HG03039 (cell line): ENCODE measurements around the gene SMG9.

Experiments
- ATAC-seq: cut with Tn5 transposase; IDR thresholded peaks from one replicate; pipeline ENCODE4 v1.9.1; 2021; ENCODE audit warnings: mild to moderate bottlenecking, moderate library complexity; ENCODE audit not compliant: unreplicated experiment

Gene SMG9

DNA sequence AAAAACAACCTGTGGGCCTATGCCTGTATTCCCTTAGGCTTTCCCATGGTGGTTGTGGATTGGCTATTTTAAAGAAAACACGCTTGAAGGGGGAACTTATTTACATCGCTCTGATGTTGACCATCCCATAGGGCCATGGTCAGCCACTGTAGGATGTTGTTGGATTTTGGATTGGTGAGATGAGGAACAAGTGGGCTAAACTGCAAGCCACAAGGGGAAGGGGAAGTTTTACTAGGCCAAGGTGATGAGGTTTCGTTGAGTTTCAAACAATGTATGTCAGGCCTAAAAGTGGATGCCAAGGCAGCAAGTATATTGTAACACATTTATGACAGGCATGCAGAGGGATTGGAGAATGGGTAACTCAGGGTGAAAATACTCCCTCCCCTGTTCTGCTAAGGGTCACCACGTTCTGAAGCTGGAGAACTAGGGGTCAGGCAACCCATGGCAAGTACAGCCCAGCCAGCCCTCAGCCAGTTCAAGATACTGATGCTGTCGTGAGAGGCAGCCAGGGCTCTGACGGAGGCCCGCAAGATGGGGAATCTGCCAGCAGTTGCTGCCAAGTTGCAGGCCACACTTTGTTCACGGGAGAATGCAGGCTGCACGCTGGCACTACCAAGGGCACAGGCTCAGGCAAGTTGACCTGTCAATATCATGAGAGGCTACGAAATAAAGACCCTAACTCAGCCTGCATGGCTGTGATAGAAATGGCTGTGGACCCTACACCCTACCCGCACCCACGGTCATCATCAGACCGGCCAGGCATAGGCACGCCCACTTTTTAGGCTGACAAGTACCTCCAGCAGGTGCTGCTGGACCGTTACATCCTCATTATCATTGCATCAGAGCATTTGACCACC is 27.8 kb downstream of the SMG9 start:
- ATAC-seq: no peak

DNA sequence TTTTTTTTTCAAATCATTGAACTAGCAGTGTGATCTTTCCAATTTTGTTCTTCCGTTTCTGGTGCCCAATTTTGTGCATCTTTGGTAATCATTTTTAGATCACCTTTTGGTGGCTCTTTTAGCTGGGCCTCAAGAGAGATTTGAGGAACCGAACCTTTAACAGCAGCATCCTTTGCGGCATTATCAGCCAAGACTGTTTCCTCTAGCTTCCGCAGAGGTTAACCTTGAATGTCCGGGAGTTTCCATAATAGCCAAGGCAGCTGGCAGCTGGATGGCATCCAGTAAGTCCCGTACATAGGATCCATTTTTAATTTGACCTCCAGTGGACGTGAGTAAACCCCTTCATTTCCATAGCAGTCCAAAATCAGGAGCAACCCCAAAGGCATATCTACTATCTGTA is 29.3 kb downstream of the SMG9 start:
- no peak for ATAC-seq

DNA sequence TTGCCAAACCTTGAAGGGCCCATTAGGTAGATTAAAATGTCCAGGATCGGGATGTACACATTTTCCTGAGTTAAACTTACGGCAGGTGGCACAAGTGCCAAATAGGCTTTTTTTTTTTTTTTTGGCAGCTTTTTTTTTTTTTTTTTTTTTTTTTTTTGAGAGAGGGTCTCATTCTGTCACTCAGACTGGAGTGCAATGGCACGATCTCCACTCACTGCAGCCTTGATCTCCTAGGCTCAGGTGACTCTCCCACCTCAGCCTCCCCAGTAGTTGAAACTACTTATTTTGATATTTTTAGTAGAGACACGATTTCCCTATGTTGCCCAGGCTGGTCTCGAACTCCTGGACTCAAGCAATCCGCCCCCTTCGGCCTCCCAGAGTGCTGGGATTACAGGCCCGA is 29.9 kb downstream of the SMG9 start:
- ATAC-seq: no peak

DNA sequence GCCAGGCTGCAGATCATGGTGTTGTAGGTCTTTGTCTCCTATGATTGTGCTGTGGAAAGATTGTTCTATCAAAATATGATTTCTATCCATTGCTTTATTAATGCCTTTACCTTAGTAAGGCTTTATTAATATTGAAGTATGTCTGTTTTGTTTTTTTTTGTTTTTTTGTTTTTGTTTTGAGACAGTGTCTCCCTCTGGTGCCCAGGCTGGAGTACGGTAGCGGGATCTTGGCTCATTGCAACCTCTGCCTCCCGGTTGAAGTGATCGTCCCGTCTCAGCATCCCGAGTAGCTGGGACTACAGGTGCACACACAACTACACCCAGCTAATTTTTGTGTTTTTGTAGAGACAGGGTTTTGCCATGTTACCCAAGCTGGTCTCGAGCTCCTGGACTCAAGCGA is 31.2 kb downstream of the SMG9 start:
- ATAC-seq: no peak

DNA sequence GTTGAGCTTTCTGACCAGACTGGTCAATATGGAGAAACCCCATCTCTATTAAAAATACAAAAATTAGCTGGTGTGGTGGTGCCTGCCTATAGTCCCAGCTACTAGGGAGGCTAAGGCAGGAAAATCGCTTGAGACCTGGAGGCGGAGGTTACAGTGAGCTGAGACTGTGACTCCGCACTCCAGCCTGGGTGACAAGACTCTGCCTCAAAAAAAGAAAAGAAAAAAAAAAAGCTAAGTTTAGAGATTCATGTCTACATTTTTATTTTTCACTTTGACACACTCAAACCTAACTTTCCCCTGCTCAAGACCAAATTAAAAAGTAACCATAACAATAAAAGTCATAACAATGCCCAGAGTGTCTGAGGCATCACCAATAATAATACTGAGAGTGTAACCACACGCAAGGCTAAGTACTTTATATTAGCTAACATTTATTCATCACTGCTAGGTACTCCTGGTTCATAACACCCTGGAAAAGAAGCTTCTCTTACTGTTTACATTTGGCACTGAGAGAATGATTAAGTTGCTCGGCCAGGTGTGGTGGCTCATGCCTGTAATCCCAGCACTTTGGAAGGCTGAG is 33.2 kb downstream of the SMG9 start:
- no peak for ATAC-seq

DNA sequence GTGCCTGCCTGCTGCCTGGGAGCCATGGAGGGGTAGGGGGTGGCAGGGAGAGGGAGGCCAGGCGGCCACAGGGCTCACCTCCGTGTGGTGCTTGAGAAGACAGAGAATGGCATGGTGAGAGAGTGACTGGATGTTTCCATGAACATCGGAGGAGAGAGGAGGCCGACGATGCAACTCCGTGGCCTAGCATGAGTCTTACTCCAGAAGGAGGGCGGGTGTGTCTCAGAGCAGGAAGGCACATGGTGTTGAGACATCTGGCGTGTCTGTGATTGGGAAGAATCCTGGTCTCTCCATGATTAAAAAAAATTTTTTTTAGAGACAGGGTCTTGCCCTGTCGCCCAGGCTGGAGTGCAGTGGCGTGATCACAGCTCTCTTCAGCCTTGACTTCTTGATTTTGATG is 33.8 kb downstream of the SMG9 start:
- ATAC-seq: no peak

DNA sequence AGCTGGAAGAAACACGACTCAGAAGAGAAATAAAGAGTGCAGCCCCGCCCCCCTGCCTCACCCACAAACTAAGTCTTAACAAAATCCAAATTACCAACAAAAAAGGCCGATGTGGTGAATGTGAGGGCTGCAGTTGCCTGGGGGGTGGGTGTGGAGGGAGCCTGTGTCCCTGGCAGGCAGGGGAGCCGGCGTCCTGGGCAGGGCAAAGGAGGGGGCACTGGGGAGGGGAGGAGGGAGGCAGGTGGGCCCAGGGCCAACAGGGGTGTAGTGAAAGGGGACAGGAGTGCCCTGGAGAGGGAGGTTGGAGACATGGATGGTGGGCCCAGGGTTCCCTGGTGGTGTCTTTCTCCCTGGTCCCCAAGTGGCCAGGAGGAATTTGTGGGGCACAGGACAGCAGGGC is 34.8 kb downstream of the SMG9 start:
- no peak for ATAC-seq

DNA sequence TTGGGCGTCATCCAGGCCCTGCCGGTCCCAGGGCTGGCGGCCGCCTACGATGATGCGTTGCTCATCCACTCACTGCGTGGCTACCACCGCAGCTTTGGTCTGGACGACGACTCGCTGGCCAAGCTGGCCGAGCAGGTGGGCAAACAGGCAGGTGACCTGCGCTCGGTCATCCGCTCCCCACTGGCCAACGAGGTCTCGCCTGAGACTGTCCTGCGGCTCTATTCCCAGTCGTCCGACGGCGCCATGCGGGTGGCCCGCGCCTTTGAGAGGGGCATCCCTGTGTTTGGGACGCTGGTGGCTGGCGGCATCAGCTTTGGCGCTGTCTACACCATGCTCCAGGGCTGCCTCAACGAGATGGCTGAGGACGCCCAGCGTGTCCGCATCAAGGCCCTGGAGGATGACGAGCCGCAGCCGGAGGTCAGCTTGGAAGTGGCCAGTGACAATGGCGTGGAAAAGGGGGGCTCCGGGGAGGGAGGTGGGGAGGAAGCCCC is 35.3 kb downstream of the SMG9 start:
- ATAC-seq: no peak

DNA sequence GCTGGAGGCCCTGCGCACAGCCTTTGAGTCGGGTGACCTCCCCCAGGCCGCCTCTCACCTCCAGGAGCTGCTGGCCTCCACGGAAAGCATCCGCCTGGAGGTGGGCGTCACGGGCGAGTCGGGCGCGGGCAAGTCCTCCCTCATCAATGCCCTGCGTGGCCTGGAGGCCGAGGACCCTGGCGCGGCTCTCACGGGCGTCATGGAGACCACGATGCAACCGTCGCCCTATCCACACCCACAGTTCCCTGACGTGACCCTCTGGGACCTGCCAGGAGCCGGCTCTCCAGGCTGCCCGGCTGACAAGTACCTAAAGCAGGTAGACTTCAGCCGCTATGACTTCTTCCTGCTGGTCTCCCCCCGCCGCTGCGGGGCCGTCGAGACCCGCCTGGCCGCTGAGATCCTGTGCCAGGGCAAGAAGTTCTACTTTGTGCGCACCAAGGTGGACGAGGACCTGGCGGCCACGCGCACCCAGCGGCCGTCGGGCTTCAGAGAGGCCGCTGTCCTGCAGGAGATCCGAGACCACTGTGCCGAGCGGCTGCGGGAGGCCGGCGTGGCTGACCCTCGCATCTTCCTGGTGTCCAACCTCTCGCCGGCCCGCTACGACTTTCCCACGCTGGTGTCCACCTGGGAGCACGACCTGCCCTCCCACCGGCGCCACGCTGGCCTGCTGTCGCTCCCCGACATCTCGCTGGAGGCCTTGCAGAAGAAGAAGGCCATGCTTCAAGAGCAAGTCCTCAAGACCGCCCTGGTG is 36.0 kb downstream of the SMG9 start:
- ATAC-seq: no peak

DNA sequence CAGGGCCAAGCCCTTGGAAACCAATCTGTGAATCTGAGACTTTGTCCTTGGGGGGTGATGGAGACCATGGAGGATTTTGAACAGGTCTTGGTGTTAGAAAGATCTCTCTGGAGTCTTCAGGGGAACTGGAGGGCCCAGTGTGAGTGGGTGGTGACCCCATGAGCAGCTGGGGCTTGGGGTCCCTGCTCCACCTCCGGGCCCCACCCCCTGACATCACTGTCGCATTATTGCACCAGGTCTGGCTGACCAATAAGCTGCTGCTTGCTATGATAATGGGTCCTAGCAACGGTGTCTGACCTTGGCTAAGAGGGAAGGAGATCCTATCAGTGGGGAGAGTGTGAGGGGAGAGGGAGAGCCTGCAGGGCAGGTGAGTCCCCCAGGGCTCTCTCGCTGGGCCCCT is 39.0 kb downstream of the SMG9 start, which contains the start of gene IRGC:
TSS of gene IRGC (plus strand) at position 301 of the 400 bp plus-strand sequence. CDS start 2,483 bp downstream, outside the sequence.
- no peak for ATAC-seq

DNA sequence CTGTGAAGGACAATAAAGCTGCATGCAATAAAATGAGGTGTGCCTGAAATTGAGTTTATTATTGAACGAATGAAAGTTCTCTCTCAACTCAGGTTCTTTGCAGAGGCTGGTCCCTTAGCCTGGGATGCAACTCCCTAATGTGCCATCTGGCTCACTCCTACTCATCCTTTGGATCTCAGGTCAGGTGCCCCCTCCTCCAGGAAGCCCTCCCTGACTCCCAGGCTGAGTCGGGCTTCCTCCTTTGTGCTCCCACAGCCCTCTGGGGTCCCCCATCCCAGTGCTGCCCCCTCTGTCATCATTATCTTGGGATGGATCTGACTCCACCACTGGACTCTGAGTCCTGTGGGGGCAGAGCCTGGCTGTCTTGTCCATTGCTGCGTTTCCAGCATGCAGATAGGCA is 41.6 kb downstream of the SMG9 start:
- no peak for ATAC-seq

DNA sequence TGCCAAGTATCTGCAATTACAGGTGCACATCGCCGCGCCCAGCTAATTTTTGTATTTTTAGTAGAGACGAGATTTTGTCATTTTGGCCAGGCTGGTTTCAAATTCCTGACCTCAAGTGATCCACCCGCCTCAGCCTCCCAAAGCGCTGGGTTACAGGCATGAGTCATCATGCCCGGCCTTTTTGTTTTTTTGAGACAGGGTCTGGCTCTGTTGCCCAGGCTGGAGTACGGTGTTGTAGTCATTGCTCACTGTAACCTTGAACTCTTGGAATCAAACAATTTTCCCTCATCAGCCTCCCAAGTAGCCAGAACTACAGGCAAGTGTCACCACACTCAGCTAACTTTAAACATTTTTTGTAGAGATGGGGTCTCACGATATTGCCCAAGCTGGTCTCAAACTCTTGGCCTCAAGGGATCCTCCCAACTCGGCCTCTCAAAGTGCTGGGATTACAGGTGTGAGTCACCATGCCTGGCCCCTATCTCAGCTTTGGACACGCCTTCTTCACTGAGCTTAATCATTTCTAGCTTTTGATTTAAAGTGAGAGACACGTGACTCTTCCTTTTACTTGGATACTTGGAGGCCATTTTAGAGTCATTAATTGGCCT is 42.9 kb downstream of the SMG9 start:
- no peak for ATAC-seq

DNA sequence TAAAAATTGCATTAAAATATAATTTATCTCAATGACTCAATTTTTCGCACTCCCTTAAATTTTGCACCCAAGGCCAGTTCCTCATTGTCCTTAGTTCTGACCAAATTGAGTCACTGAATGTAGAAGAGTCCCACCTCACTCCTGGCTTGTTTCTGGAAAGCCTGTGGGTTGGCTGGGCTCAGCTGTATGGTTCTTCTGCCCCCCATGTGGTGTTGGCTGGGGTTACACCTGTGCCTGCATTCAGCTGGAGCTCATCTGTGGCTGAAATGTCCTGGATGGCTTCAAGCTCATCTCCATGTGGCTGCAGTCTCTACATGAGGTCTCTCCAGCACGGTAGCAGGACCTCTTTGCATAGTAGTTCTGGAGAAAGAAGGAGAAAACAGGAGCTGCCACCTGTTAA is 46.0 kb downstream of the SMG9 start:
- ATAC-seq: no peak

DNA sequence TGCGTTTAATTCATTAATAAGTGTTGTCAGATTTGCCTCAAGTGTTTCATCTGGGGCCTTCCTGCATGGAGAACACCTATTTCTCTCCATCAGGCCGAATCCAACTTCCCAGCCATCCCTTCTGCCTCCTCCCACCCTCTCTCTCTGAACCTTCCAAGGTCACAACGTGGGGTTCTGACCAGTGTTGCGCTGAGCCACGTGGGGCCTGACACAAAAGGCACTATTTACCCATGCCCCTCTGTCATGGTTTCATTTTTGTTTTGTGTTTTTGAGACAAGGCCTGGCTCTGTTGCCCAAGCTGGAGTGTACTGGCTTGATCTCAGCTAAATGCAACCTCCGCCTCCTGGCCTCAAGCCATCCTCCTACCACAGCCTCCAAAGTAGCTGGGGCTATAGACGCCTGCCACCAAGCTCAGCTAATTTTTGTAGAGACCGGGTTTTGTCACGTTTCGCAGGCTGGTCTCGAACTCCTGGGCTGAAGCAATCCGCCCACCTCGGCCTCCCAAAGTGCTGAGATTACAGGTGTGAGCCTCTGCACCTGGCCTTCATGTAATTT is 47.5 kb downstream of the SMG9 start:
- no peak for ATAC-seq

DNA sequence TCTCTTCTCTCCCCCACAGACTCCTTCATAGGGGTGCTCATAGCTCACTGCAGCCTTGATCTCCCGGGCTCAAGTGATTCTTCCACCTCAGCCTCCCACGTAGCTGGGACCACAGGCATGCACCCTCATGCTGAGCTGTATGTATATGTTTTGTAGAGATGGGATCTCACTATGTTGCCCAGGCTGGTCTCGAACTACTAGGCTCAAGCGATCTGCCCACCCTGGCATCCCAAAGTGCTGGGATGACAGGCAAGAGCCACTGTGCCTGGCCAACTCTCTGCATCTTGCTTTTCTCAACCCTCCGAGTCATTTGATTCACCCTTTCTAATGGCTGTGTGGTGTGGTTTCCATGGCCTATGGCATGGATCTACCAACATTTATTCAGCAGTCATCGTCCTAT is 49.0 kb downstream of the SMG9 start:
- ATAC-seq: no peak

DNA sequence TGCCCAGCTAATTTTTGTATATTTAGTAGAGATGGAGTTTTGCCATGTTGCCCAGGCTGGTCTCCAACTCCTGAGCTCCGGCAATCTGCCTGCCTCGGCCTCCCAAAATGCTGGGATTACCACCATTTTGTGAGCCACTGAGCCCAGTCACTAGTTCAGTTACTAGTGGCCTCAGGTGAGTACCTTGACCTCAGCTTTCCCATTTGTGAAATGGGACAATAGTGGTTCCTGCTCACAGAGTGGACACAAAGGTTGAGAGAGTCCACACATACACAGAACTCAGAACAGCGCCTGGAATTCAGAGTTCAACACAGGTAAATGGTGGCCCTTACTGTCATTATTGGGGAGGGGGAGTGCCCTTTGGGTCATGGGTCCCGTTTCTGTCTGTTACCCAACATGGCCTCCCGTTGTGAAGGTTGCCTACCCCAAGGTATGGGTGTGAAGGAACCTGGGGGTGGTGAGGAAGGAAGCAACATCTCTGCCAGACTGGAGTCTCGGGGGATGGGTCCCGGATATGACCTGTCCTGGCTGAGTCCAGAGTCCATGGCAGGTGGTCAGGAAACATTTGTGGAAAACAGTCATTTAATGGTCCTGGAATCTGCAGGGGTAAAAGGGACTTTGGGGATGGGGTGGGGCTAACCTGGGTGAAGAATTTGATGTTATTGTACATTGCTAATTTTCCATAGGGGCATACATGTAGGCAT is 50.6 kb downstream of the SMG9 start:
- ATAC-seq: no peak

DNA sequence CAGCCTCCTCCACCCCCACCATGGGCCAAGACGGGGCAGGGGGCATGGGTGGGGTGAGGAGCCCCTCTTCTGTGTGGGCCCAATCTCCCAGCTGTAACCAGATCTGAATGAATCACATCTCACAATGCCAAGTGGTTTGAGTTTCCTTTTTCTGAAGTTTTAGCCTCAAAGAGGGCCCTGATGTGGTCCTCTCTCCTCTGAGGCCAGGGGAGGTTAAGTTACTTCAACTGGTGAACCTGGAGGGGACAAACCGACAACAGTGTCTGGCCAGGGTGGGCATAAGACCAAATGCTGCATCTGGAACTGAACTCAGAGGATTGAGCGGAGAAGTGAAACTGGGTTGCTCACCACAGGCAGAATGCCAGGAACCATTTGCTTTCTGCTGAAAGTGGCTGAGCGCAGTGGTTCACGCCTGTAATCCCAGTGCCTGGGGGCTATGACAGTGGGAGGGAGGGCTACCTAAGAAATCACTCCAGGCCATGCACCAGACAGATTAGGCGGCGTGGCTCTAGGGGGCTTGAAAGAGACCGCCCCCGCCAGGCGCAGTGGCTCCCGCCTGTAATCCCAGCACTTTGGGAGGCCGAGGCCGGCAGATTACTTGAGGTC is 54.3 kb downstream of the SMG9 start:
- no peak for ATAC-seq

DNA sequence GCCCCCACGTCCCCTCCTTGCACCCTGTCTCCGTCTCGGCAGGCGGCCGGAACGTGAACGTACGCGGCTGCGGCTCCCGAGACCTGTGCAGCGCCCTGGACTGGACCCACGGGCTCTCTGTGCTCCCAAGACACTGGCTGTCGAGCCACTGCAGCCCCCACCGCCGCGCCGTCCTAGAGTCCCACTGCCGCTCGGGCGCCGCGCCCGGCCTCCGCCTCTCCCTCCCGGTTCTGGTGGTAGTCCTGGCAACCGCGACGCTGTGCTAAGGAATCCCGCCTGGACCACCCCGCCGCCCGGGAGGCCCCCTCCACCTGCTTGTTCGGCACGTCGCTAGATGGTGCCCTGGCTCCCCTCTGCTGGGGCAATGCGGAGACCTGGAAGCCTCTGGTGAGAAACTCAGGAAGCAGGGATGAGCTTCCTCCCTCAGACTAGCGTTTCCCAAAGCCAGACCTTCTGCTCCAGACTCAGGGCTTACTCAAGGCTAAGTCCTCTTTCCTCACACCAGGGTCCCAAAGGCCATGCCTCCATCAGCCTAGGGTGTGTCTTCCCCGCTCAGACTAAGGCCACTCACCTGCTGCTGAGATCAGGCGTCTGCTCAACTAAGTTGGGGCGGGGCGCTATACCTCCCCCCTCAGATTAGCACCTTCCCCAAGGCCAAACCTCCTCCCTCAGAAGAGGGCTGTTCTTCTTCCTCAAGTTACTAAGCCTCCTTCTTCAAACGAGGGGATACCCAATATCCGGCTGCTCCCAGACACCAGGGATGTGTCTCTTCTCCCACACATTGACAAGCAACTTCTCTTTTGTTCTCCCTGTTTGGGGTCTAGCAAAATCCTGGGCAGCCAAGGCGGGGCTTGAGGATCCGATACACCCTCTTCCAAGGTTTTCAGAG is 55.0 kb downstream of the SMG9 start:
- ATAC-seq: no peak

DNA sequence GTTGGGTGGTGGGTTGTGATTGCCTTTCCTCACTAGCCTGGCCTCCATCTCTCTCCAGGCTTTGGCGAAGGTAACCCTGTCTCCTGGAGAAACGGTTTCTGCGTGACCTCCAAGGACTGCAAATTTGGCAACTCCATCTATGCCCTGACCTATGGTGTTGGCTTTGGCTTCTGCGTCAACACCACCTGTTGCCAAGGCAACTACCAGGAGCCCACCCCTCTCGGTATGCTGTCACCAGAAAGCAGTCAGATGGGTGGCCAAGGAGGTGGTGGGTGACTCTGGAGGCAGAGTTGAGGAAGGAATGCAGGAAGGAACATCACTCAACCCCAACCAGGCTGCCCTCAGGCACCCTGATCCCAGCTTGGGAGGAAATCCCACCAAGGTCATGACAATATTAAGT is 57.5 kb downstream of the SMG9 start:
- no peak for ATAC-seq
